ENCODE results near the gene SLN.

Gene SLN

GRCh38 chr11:107669893-107670601 lies 41.8 kb downstream of the SLN start:
- DNase-seq (ENCODE audit: low spot score): no peak

DNA sequence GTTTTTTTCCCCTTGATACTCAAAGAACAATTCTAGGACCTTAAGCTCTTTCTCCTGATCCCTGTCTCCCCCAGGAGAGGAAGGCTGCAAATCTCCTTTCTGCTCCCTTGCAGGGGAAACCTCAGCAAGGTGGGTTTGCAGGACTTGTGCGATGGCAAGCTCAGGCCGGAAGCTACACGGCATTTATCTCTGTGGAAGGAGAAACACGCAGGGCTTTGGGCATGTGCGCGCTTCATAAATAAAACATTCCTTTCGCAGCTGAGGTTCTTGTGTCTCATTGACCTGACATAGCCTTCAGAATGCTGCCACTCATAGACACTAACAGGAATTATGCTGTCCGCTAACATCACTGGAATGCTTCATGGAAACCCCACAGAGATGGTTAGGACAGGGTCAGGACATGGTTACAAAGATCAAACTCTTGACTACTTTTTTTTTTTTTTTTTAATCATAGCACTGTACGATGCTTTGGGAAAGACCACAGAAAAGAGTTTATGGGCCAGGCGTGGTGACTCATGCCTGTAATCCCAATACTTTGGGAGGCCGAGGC lies 42.6 kb downstream of the SLN start:
- TF ChIP-seq CTCF (IDR thresholded peaks at IDR 0.05; ENCODE audit: extremely low read depth, missing control alignments): no peak
- no peak for DNase-seq (ENCODE audit: low spot score)

More at GRCh38 chr11:107669893-107670601, 41.8 kb downstream of the SLN start:
- no peak for TF ChIP-seq CTCF (IDR thresholded peaks at IDR 0.05; ENCODE audit: extremely low read depth, missing control alignments)

DNA sequence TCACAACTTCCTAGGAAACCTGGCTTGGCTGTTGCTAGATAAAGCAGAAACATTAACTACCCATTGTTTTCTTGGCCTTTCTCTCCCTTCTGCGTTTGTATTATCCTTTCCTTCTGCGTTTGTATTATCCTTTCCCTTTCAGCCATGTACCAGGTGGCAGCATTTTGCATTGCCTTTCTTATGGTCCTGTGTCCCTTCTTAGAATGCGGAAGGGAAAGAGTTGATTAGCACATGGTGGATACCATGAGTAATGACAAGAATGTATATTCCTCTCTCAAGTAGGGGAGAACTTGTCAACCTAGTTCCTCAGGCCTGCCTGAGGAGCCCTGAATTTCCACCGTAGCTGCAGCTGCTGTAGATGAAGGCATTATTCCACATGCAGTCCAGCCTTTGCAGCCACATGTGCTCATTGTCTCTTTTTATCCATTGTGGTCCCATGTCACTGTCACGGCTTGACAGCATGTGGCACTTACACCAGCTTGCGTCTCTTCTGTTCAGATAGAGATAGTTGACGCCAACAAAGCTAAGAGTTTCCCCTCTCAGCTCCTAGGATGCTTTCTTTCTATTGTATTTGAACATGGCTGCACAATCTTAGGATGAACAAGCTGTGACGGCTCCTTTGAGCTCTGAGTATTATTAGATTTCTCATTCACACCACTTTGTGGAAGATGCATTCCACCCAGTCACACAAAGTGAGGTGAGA lies 44.8 kb downstream of the SLN start:
- no peak for TF ChIP-seq CTCF (IDR thresholded peaks at IDR 0.05; ENCODE audit: extremely low read depth, missing control alignments)
- DNase-seq (ENCODE audit: low spot score): no peak

DNA sequence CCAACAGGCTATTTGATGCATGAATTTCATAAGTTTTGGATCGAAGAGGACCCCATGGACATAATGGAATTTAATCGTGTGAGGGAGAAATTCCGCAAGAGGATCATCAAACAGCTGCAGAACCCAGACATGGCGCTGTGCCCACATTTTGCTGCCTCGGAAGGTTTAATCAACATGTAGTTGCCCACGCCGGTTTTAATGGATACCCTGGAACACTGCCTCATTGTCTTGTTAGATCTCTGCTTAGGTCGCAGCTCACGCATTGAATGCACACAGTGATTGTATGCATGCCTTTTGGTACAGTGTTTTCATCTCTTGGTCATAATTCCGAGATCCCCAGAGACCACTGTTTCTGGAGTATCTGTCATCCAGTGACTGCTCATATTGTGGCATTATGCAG lies 46.8 kb downstream of the SLN start:
- no peak for TF ChIP-seq CTCF (IDR thresholded peaks at IDR 0.05; ENCODE audit: extremely low read depth, missing control alignments)
- no peak for DNase-seq (ENCODE audit: low spot score)

DNA sequence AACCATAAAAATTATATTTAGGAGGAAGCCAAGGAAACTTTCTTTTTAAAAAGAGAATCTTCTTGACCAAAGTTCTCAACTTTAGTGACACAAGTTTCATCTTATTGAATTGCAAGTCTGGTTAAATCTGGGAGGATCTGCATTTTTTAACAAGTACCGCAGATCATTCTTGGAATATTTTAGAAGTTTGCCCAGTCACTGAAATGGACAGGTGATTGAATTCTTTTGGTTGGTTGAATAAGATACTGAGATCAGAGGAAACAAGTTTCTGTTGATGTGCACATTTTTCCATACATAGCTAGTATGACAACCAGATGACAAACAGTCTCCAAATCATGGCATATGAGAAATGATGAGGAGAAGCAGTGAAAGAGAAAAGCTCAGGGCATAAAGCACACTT lies 50.2 kb downstream of the SLN start:
- no peak for DNase-seq (ENCODE audit: low spot score)
- no peak for TF ChIP-seq CTCF (IDR thresholded peaks at IDR 0.05; ENCODE audit: extremely low read depth, missing control alignments)

- DNase-seq (ENCODE audit: low spot score): no peak
- TF ChIP-seq CTCF (IDR thresholded peaks at IDR 0.05; ENCODE audit: extremely low read depth, missing control alignments): no peak
Measured at GRCh38 chr11:107660066-107660465, 51.8 kb downstream of the SLN start.

DNA sequence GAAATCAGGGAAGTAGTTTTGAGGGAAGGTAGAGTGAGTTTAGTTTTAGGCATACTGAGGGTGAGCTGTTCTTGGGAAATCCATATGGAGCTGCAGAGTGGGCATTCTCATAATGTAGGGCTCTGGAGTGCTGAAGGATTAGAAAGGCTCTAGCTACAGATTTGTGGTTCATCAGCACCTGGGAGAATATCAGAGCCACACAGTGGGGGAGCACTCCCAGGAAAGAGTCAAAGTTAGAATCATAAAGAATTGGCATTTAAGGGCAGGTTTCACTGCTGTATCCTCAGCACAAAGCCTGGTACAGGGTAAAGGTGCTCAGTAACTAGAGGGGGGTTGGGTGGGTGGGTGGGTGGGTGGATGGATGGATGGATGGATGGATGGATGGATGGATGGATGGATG lies 52.5 kb downstream of the SLN start:
- no peak for TF ChIP-seq CTCF (IDR thresholded peaks at IDR 0.05; ENCODE audit: extremely low read depth, missing control alignments)
- no peak for DNase-seq (ENCODE audit: low spot score)
